Left ventricle myocardium superior (tissue), 1 donor: ENCODE data around the gene GNAQ. TPM values are rescaled to one million over a fixed set of nuclear protein-coding genes. Genes with fewer than 3 reads are reported as not detected.
A peak's percentile ranks its signal among the peaks of the same experiment; 100 is the strongest.
"Not testable (repeated sequence)": the region's sequence is repeated elsewhere in the genome, so short reads cannot be mapped to it uniquely, and the experiment has no call there.

Source experiments
- ATAC-seq: fragments of 200-7000 bp; cut with Tn5 transposase; one replicate; pipeline ENCODE4 v1.9.1; 2020; ENCODE audit warnings: mild to moderate bottlenecking, moderate library complexity
- DNase-seq: peaks from one replicate; pipeline ENCODE4 v3.0.0-alpha.2; 2020
- intact Hi-C: fragments of 100-400 bp; cut with micrococcal nuclease; formaldehyde crosslinking; loops from one replicate; pipeline ENCODE4 v1.11.0; 2022
- total RNA-seq: library from RNA; stranded (reverse); fragmentation: NEBNext Ultra II Directional; extraction: Animal tissue kit (Norgen Biotek cat#: 25700); gene quantifications from one replicate; pipeline ENCODE4 v1.2.1, GENCODE V29; 2021
- donor health status: DM: no; HTN: yes; CAD: no; lungs with severe emphysema.

GNAQ gene
- total RNA-seq, 1 donor from 2014 or later, result 13.7 TPM

- DNase-seq (no peak), ATAC-seq (no peak)
- intact Hi-C loops, result no loop called here
These were observed 241.7 kb downstream of the GNAQ start for GRCh38 chr9:77789891-77790290.

GRCh38 chr9:77785341-77785740 is 246.3 kb downstream of the GNAQ start:
- intact Hi-C loops, result no loop called here
- DNase-seq (no peak), ATAC-seq (no peak)

GRCh38 chr9:77783518-77783917 is 248.1 kb downstream of the GNAQ start:
- peak; percentile 23 for ATAC-seq
- intact Hi-C loops, result no loop called here
- DNase-seq, result no peak

GRCh38 chr9:77779010-77779409 is 252.6 kb downstream of the GNAQ start:
- intact Hi-C loops, result no loop called here
- ATAC-seq, result no peak
- no peak for DNase-seq

GRCh38 chr9:77773381-77773780 is 258.2 kb downstream of the GNAQ start:
- no peak for ATAC-seq
- DNase-seq, result no peak
- intact Hi-C loops, result no loop called here

GRCh38 chr9:77772646-77773045 is 259.0 kb downstream of the GNAQ start:
- intact Hi-C loops, result no loop called here
- DNase-seq, result no peak

GRCh38 chr9:77771171-77771570 is 260.4 kb downstream of the GNAQ start:
- DNase-seq (no peak), ATAC-seq (no peak)
- intact Hi-C loops, result no loop called here

More at GRCh38 chr9:77772646-77773045, 259.0 kb downstream of the GNAQ start:
- no peak for ATAC-seq

- ATAC-seq (no peak), DNase-seq (no peak)
- intact Hi-C loops, result no loop called here
These were observed 261.3 kb downstream of the GNAQ start for GRCh38 chr9:77770340-77770739.

- intact Hi-C loops, result no loop called here
- DNase-seq, result no peak
- ATAC-seq, result peak; percentile 57
These were observed 262.4 kb downstream of the GNAQ start for GRCh38 chr9:77769246-77769645.

- DNase-seq (no peak), ATAC-seq (no peak)
- intact Hi-C loops, result no loop called here
These were observed 265.0 kb downstream of the GNAQ start for GRCh38 chr9:77766587-77766986.

- no peak for ATAC-seq
- no peak for DNase-seq
- intact Hi-C loops, result no loop called here
These were observed 265.8 kb downstream of the GNAQ start for GRCh38 chr9:77765781-77766259.

GRCh38 chr9:77764894-77765780 is 266.5 kb downstream of the GNAQ start:
- intact Hi-C loops, result no loop called here

GRCh38 chr9:77763566-77763965 is 268.0 kb downstream of the GNAQ start:
- no peak for DNase-seq
- intact Hi-C loops, result no loop called here
- ATAC-seq, result no peak

More at GRCh38 chr9:77764894-77765780, 266.5 kb downstream of the GNAQ start:
- ATAC-seq (no peak), DNase-seq (no peak)

- intact Hi-C loops, ATAC-seq, DNase-seq: not testable (repeated sequence)
These were observed 270.7 kb downstream of the GNAQ start for GRCh38 chr9:77760919-77761318.

GRCh38 chr9:77759391-77759790 is 272.2 kb downstream of the GNAQ start:
- ATAC-seq (no peak), DNase-seq (no peak)
- intact Hi-C loops, result no loop called here

- ATAC-seq (no peak), DNase-seq (no peak)
- intact Hi-C loops, result no loop called here
These were observed 275.2 kb downstream of the GNAQ start for GRCh38 chr9:77756449-77756848.

GRCh38 chr9:77753180-77753579 is 278.4 kb downstream of the GNAQ start:
- intact Hi-C loops, result no loop called here
- no peak for DNase-seq
- no peak for ATAC-seq

GRCh38 chr9:77752554-77752953 is 279.1 kb downstream of the GNAQ start:
- ATAC-seq, result peak; percentile 57
- no peak for DNase-seq
- intact Hi-C loops, result no loop called here

GRCh38 chr9:77751341-77752091 is 280.1 kb downstream of the GNAQ start:
- ATAC-seq (peak; percentile 75), DNase-seq (no peak)
- intact Hi-C loops, result no loop called here

GRCh38 chr9:77750981-77751340 is 280.6 kb downstream of the GNAQ start:
- no peak for DNase-seq
- intact Hi-C loops, result no loop called here
- no peak for ATAC-seq
